Natural killer cell (primary cell): ENCODE measurements around the gene UNC79. TPM values are rescaled to one million over a fixed set of nuclear protein-coding genes. Genes with fewer than 3 reads are reported as not detected.
"Not testable (repeated sequence)": the region's sequence is repeated elsewhere in the genome, so short reads cannot be mapped to it uniquely, and the experiment has no call there.

ENCODE experiments used
- ATAC-seq, 3 donors: fragments of 150-1000 bp in 2 of 3; fragments of 200-7000 bp in 1 of 3; cut with Tn5 transposase; 1 replicate in 1 of 3; 2 replicates in 2 of 3; pipeline ENCODE4 v1.10.0; 2021; ENCODE audit warnings: mild to moderate bottlenecking in 2 of 3, moderate library complexity in 2 of 3
- DNase-seq, 2 donors: peaks; one replicate each; pipeline versions ENCODE4 v3.0.0 to v3.0.0-alpha.2; 2013 to 2021; ENCODE audit warnings: mixed read lengths in 1 of 2
- H3K27ac ChIP-seq: one replicate; pipeline ENCODE4 v1.5.1; 2013; ENCODE audit warnings: mild to moderate bottlenecking, low read length
- H3K27me3 ChIP-seq: one replicate; pipeline ENCODE4 v1.6.1; 2013; ENCODE audit warnings: low read length; ENCODE audit not compliant: control insufficient read depth, insufficient read depth
- H3K36me3 ChIP-seq: one replicate; pipeline ENCODE4 v1.6.1; 2013; ENCODE audit warnings: low read length; ENCODE audit not compliant: control insufficient read depth, insufficient read depth
- H3K4me1 ChIP-seq: one replicate; pipeline ENCODE4 v1.6.1; 2013; ENCODE audit warnings: low read length; ENCODE audit not compliant: control insufficient read depth, insufficient read depth
- H3K4me3 ChIP-seq: one replicate; pipeline ENCODE4 v1.5.1; 2013; ENCODE audit warnings: low read length
- H3K9me3 ChIP-seq: one replicate; pipeline ENCODE4 v1.6.1; 2013; ENCODE audit warnings: low read length; ENCODE audit not compliant: control insufficient read depth, insufficient read depth
- H3K27ac Mint-ChIP-seq, 2 donors: one replicate each; pipeline ENCODE4 v1.8.0; 2022; ENCODE audit warnings: mild to moderate bottlenecking in 2 of 2, mixed read lengths in 2 of 2, moderate library complexity in 1 of 2
- H3K27me3 Mint-ChIP-seq, 2 donors: one replicate each; pipeline ENCODE4 v1.8.0; 2022; ENCODE audit warnings: low read depth in 2 of 2, mixed read lengths in 2 of 2
- H3K36me3 Mint-ChIP-seq: one replicate; pipeline ENCODE4 v1.8.0; 2022; ENCODE audit warnings: mixed read lengths
- H3K4me1 Mint-ChIP-seq, 2 donors: one replicate each; pipeline ENCODE4 v1.8.0; 2022; ENCODE audit warnings: mixed read lengths in 2 of 2
- H3K4me3 Mint-ChIP-seq: one replicate; pipeline ENCODE4 v1.8.0; 2022; ENCODE audit warnings: mild to moderate bottlenecking, moderate library complexity, mixed read lengths
- H3K9me3 Mint-ChIP-seq, 2 donors: one replicate each; pipeline ENCODE4 v1.8.0; 2022; ENCODE audit warnings: mixed read lengths in 2 of 2
- CTCF ChIP-seq: fragments of 200-600 bp; IDR thresholded peaks from one replicate; pipeline ENCODE4 v1.8.0; 2022; ENCODE audit warnings: antibody characterized with exemption
- WGBS: methylation state at CpG from one replicate; pipeline ENCODE4 v1.1.7; 2013; ENCODE audit warnings: missing lambda C conversion rate; ENCODE audit not compliant: insufficient coverage; 5-methylcytosine and 5-hydroxymethylcytosine counted together
- intact Hi-C: fragments of 100-400 bp; cut with micrococcal nuclease; formaldehyde crosslinking; loops from one replicate; pipeline ENCODE4 v1.14.2; 2022
- total RNA-seq, 4 donors: library from RNA; stranded (reverse); fragments of 120-200 nt in 1 of 4; gene quantifications; one replicate each; pipeline versions ENCODE4 v1.2.3 to v1.2.4, GENCODE V29; 2013 to 2022

The UNC79 gene
- under 1 TPM in 2 of 3 donors, not detected in 1; 0.05 TPM for total RNA-seq
- total RNA-seq (2013): 0.09 TPM

- WGBS: 6% methylated on average over 41 of the region's 51 CpGs
- no peaks in the 10 kb centered on the region for H3K36me3 ChIP-seq
- H3K4me1 ChIP-seq: no peaks in the 10 kb centered on the region
- Mint-ChIP-seq H3K27ac (no peak within 1 kb of the TSS), H3K36me3 (peaks cover 16% of the 10 kb centered on the region), H3K4me3 (no peak within 1 kb of the TSS), H3K27me3 (peaks cover 35 to 42% of the 10 kb centered on the region in 2 donors), H3K4me1 (no peaks in the 10 kb centered on the region), H3K9me3 (peaks cover 6 to 11% of the 10 kb centered on the region in 2 donors)
- intact Hi-C loops: no loop called here
- TF ChIP-seq CTCF: no peak
- H3K9me3 ChIP-seq: no peaks in the 10 kb centered on the region
- H3K27ac ChIP-seq: no peak within 1 kb of the TSS
- peaks cover 30% of the 10 kb centered on the region for H3K27me3 ChIP-seq
- H3K4me3 ChIP-seq: no peak within 1 kb of the TSS
- ATAC-seq (no peak), DNase-seq (no peak)
Observed at GRCh38 chr14:93430315-93431035, at the start of gene UNC79. UNC79 (plus strand) TSS chr14:93430939; CDS start chr14:93431030, 91 bp downstream.

- Mint-ChIP-seq H3K27ac (no peak overlapping the region), H3K9me3 (no peaks in the 10 kb centered on the region), H3K27me3 (peaks cover 19 to 52% of the 10 kb centered on the region in 2 donors), H3K4me3 (no peak overlapping the region), H3K36me3 (no peaks in the 10 kb centered on the region), H3K4me1 (no peaks in the 10 kb centered on the region)
- 91% methylated on average over 1 of the region's 1 CpG for WGBS
- ATAC-seq: no peak
- intact Hi-C loops: no loop called here
- peaks cover 4% of the 10 kb centered on the region for H3K27me3 ChIP-seq
- H3K9me3 ChIP-seq: no peaks in the 10 kb centered on the region
- no peaks in the 10 kb centered on the region for H3K4me1 ChIP-seq
- H3K27ac ChIP-seq: no peak overlapping the region
- H3K4me3 ChIP-seq: no peak overlapping the region
- no peaks in the 10 kb centered on the region for H3K36me3 ChIP-seq
- DNase-seq: no peak
- no peak for TF ChIP-seq CTCF
Observed at GRCh38 chr14:93381644-93382043, 49.1 kb upstream of the UNC79 start.

DNA sequence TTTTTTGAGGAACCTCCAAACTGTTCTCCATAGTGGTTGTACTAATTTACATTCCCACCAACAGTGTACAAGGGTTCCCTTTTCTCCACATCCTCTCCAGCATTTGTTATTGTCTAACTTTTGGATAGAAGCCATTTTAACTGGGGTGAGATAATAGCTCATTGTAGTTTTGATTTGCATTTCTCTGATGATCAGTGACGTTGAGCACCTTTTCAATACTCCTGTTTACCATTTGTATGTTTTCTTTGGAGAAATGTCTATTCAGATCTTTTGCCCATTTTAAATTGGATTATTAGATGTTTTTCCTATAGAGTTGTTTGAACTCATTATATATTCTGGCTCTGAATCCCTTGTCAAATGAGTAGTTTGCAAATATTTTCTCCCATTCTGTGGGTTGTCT, 46.5 kb upstream of the UNC79 start:
- H3K27ac ChIP-seq, intact Hi-C loops, H3K4me3 Mint-ChIP-seq, H3K9me3 Mint-ChIP-seq, H3K4me3 ChIP-seq, H3K9me3 ChIP-seq, H3K4me1 Mint-ChIP-seq, DNase-seq, H3K27me3 ChIP-seq, H3K36me3 Mint-ChIP-seq, H3K4me1 ChIP-seq, ATAC-seq, H3K36me3 ChIP-seq, H3K27ac Mint-ChIP-seq: not testable (repeated sequence)
- peaks cover 25 to 68% of the 10 kb centered on the region in 2 donors for H3K27me3 Mint-ChIP-seq
- WGBS: no CpG with 5 or more reads among the region's 1 CpG

- no peaks in the 10 kb centered on the region for H3K36me3 Mint-ChIP-seq
- H3K4me1 Mint-ChIP-seq: no peaks in the 10 kb centered on the region
- intact Hi-C loops: no loop called here
- peaks cover 2 to 8% of the 10 kb centered on the region in 2 donors for H3K9me3 Mint-ChIP-seq
- H3K36me3 ChIP-seq: no peaks in the 10 kb centered on the region
- H3K4me3 Mint-ChIP-seq: no peak overlapping the region
- H3K27ac Mint-ChIP-seq: no peak overlapping the region
- TF ChIP-seq CTCF: no peak
- ATAC-seq (no peak), DNase-seq (no peak)
- no peak overlapping the region for H3K27ac ChIP-seq
- peaks cover 10% of the 10 kb centered on the region for H3K27me3 ChIP-seq
- peaks cover 4% of the 10 kb centered on the region for H3K9me3 ChIP-seq
- H3K4me1 ChIP-seq: no peaks in the 10 kb centered on the region
- no peak overlapping the region for H3K4me3 ChIP-seq
- peaks cover 19 to 46% of the 10 kb centered on the region in 2 donors for H3K27me3 Mint-ChIP-seq
Observed at GRCh38 chr14:93395231-93395630, 35.5 kb upstream of the UNC79 start.
